Smooth muscle cell (in vitro differentiated cells): Measurements from ENCODE around the gene PEX26. TPM values are rescaled to one million over a fixed set of nuclear protein-coding genes. Genes with fewer than 3 reads are reported as not detected.

ENCODE experiments used
- DNase-seq: peaks from one replicate; lab custom pipeline; 2025; ENCODE audit not compliant: unreplicated experiment; lab: John Stamatoyannopoulos, UW
- H2AFZ ChIP-seq: fragments of 200-600 bp; sonication (generic); 2 replicates; pipeline ENCODE4 v1.6.0; 2016; ENCODE audit warnings: antibody characterized with exemption, low read depth, mild to moderate bottlenecking
- H3F3A ChIP-seq: fragments of 200-600 bp; sonication (generic); 2 replicates; pipeline ENCODE4 v1.6.0; 2017; ENCODE audit warnings: antibody characterized with exemption, low read depth
- H3K27ac ChIP-seq: fragments of 200-600 bp; sonication (generic); 2 replicates; pipeline ENCODE4 v1.5.1; 2016; ENCODE audit warnings: low read depth, mild to moderate bottlenecking
- H3K27me3 ChIP-seq: fragments of 200-600 bp; sonication (generic); 2 replicates; pipeline ENCODE4 v1.6.1; 2016; ENCODE audit warnings: low read depth, mild to moderate bottlenecking
- H3K36me3 ChIP-seq: fragments of 200-600 bp; sonication (generic); 2 replicates; pipeline ENCODE4 v1.5.1; 2016; ENCODE audit warnings: low read depth
- H3K4me1 ChIP-seq: fragments of 200-600 bp; sonication (generic); 2 replicates; pipeline ENCODE4 v1.5.1; 2016; ENCODE audit warnings: low read depth
- H3K4me2 ChIP-seq: fragments of 200-600 bp; sonication (generic); 2 replicates; pipeline ENCODE4 v1.6.0; 2016; ENCODE audit warnings: mild to moderate bottlenecking
- H3K4me3 ChIP-seq: fragments of 200-600 bp; sonication (generic); 2 replicates; pipeline ENCODE4 v1.5.1; 2016; ENCODE audit warnings: mild to moderate bottlenecking
- H3K79me2 ChIP-seq: fragments of 200-600 bp; sonication (generic); 2 replicates; pipeline ENCODE4 v1.6.0; 2016; ENCODE audit warnings: low read depth, mild to moderate bottlenecking
- H3K9ac ChIP-seq: fragments of 200-600 bp; sonication (generic); 2 replicates; pipeline ENCODE4 v1.6.0; 2016; ENCODE audit warnings: low read depth
- H3K9me3 ChIP-seq: fragments of 200-600 bp; sonication (generic); replicated peaks from 2 replicates; pipeline ENCODE4 v1.5.1; 2016; ENCODE audit warnings: low read depth
- H4K20me1 ChIP-seq: fragments of 200-600 bp; sonication (generic); 2 replicates; pipeline ENCODE4 v1.6.0; 2016; ENCODE audit warnings: low read depth
- WGBS: methylation state at CpG from one replicate; pipeline ENCODE4 v1.1.7; 2016; ENCODE audit warnings: low lambda C conversion rate; 5-methylcytosine and 5-hydroxymethylcytosine counted together
- polyA plus RNA-seq: library from polyadenylated mRNA; unstranded; fragments of >200 nt; fragmentation: Nextera tagmentation; extraction: Ambion mirVana; gene quantifications from 2 replicates; pipeline ENCODE4 v1.2.1, GENCODE V29; 2016
- total RNA-seq: library from RNA; depleted of rRNA; stranded (reverse); fragments of >200 nt; gene quantifications from 2 replicates; pipeline ENCODE4 v1.2.3, GENCODE V29; 2014
- TF ChIP-seq, protein P1 (sequence below): fragments of 200-600 bp; sonication (generic); IDR thresholded peaks from 2 replicates; pipeline ENCODE4 v1.5.1; 2017; ENCODE audit warnings: borderline replicate concordance, mild to moderate bottlenecking, antibody characterized with exemption; ENCODE audit not compliant: insufficient read depth, poor library complexity, severe bottlenecking

Gene PEX26
- total and polyA plus RNA-seq, 2 experiments from 2014 or later: 4.3 to 15.3 TPM

DNA sequence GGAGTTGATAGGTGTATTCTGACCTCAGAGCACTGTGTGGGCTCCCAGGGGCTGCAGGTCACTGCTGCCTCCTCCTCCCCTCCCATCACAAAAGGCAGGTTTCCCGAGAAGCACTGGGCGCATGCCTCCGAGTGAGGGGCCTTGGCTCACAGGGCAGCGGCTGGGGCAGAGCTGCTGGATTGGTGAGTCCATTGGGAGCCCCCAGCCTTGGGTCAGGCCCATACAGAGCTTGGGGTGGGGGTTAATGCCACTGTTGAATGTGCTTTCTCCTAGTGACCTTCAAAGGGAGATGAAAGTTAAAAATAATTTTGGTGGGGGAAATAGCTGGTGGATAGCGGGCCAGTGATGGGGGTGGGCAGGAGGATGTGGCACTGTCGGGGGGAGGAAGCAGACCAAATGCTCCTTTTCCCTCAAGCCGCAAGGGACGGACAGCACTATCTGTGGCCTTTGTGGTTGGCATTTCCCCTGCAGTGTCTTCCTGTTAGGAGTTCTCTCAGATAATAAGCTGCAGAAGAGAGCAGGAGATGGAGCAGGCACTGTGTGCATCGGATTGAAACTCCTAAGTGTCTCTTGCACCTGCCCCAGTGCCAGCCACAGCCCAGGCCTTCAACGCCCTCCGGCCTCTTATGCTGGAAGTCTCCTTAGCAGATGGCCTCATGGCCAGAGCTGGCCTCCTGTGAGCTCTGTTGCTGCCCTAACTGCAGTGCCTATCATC, 36.0 kb downstream of the PEX26 start:
- 87% methylated on average over 11 of the region's 11 CpGs for WGBS
- DNase-seq: no peak
- H3K4me2 ChIP-seq: no peak overlapping the region
- H3K36me3 ChIP-seq: no peaks in the 10 kb centered on the region
- TF ChIP-seq, protein P1, sequence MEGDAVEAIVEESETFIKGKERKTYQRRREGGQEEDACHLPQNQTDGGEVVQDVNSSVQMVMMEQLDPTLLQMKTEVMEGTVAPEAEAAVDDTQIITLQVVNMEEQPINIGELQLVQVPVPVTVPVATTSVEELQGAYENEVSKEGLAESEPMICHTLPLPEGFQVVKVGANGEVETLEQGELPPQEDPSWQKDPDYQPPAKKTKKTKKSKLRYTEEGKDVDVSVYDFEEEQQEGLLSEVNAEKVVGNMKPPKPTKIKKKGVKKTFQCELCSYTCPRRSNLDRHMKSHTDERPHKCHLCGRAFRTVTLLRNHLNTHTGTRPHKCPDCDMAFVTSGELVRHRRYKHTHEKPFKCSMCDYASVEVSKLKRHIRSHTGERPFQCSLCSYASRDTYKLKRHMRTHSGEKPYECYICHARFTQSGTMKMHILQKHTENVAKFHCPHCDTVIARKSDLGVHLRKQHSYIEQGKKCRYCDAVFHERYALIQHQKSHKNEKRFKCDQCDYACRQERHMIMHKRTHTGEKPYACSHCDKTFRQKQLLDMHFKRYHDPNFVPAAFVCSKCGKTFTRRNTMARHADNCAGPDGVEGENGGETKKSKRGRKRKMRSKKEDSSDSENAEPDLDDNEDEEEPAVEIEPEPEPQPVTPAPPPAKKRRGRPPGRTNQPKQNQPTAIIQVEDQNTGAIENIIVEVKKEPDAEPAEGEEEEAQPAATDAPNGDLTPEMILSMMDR: no peak
- H3K27ac ChIP-seq: no peak overlapping the region
- no peaks in the 10 kb centered on the region for H3K9me3 ChIP-seq
- no peak overlapping the region for H3K4me3 ChIP-seq
- peaks cover 4% of the 10 kb centered on the region for H4K20me1 ChIP-seq
- no peaks in the 10 kb centered on the region for H3K79me2 ChIP-seq
- no peak overlapping the region for H2AFZ ChIP-seq
- H3F3A ChIP-seq: no peaks in the 10 kb centered on the region
- H3K27me3 ChIP-seq: peaks cover 44% of the 10 kb centered on the region
- H3K9ac ChIP-seq: no peak overlapping the region
- peaks cover 4% of the 10 kb centered on the region for H3K4me1 ChIP-seq

DNA sequence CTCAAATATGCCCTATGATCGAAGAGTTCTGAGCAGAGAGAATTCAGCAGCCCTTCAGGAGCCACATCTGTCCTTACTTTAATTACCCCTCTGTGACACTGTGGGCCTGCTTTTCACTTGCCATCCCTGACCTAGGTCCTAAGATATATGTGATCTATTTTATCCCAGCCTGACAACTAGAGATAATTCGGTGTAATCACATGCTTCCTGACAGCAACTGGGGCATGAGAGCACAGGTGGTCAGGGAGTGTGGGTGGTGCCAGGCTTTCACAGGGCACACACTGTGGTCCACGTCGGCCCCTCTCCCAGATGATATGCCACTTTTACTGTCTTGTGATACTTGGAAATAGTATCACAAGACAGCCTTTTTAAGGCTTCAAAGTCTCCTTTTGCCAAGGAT, 36.7 kb downstream of the PEX26 start:
- H3K9me3 ChIP-seq: no peaks in the 10 kb centered on the region
- H4K20me1 ChIP-seq: peaks cover 4% of the 10 kb centered on the region
- DNase-seq: no peak
- H3K36me3 ChIP-seq: no peaks in the 10 kb centered on the region
- H3K4me2 ChIP-seq: no peak overlapping the region
- TF ChIP-seq, protein P1: no peak
- H3K27me3 ChIP-seq: peaks cover 39% of the 10 kb centered on the region
- H2AFZ ChIP-seq: no peak overlapping the region
- no peak overlapping the region for H3K27ac ChIP-seq
- no peak overlapping the region for H3K9ac ChIP-seq
- no peaks in the 10 kb centered on the region for H3F3A ChIP-seq
- no peaks in the 10 kb centered on the region for H3K79me2 ChIP-seq
- peaks cover 4% of the 10 kb centered on the region for H3K4me1 ChIP-seq
- no peak overlapping the region for H3K4me3 ChIP-seq
- 91% methylated on average over 4 of the region's 4 CpGs for WGBS

DNA sequence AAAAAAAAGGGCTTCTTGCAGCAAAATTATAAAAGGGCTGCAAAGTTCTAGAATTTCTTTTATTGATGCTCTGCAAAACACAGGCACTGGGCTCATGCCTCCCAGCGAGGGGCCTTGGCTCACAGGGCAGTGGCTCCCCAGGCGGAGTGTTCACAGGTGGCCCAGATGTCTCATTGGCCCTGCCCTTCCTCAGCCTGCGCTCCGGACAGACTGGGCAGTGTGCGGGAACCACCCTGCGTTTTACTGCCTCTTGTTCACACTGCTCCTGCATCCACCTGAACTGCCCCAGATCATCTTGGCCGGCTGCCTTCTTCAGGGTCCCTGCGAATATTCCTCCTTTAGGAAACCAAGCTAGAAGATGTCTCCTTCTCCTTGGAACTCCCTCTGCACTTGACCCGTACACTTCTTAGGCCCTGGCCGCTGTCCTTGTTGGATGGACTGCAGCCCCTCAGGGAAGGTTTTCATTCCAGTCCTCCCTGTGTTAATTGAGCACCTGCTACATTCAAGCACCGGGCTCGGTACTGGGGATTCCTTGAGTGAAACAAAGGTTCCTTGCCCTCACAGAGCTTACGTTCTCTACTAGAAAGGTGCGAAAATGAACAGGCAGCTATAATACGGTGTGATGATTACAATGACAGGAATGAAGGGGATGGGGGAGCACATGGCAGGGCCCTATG, 37.3 kb downstream of the PEX26 start:
- Histone ChIP-seq H3K9me3 (no peaks in the 10 kb centered on the region), H3K4me1 (peaks cover 4% of the 10 kb centered on the region), H4K20me1 (peaks cover 4% of the 10 kb centered on the region), H3K27ac (no peak overlapping the region), H3F3A (no peaks in the 10 kb centered on the region), H3K4me2 (no peak overlapping the region), H2AFZ (no peak overlapping the region), H3K79me2 (no peaks in the 10 kb centered on the region), H3K36me3 (no peaks in the 10 kb centered on the region), H3K4me3 (no peak overlapping the region), H3K9ac (no peak overlapping the region), H3K27me3 (peaks cover 32% of the 10 kb centered on the region)
- TF ChIP-seq, protein P1: no peak
- WGBS: 93% methylated on average over 15 of the region's 15 CpGs
- DNase-seq: no peak

DNA sequence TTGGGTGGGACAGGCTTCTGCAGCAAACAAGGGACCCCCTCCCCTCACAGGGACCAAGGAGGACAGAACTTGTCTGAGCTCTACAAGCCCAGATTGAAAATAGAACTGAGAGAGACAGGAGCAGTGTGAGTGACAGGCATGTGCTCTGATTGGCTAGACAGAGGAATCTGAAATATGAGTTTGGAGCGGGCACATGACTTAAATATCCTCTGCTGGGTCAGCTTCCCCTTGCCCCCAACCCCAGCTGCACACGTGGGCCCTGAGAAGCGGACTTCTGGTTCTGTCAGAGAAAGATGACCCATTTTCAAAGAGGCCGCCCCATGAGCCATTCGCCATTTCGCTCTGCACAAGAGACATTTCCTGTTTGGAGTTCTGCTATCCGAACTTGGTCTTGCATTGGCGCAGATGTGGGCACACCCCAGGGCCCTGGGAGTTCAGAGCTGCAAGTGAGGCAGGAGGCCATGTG, 38.1 kb downstream of the PEX26 start:
- no peak overlapping the region for H3K4me2 ChIP-seq
- DNase-seq: no peak
- H3K4me1 ChIP-seq: peaks cover 2% of the 10 kb centered on the region
- no peaks in the 10 kb centered on the region for H3F3A ChIP-seq
- H4K20me1 ChIP-seq: peaks cover 4% of the 10 kb centered on the region
- H3K9ac ChIP-seq: no peak overlapping the region
- H3K36me3 ChIP-seq: no peaks in the 10 kb centered on the region
- H2AFZ ChIP-seq: no peak overlapping the region
- 93% methylated on average over 8 of the region's 8 CpGs for WGBS
- H3K79me2 ChIP-seq: no peaks in the 10 kb centered on the region
- peaks cover 24% of the 10 kb centered on the region for H3K27me3 ChIP-seq
- TF ChIP-seq, protein P1: no peak
- H3K27ac ChIP-seq: no peak overlapping the region
- H3K9me3 ChIP-seq: no peaks in the 10 kb centered on the region
- no peak overlapping the region for H3K4me3 ChIP-seq
